Measurements from ENCODE around the gene TIMM44. TPM values are rescaled to one million over a fixed set of nuclear protein-coding genes. Genes with fewer than 3 reads are reported as not detected.

The TIMM44 gene
- total RNA-seq, 1 experiment from 2014 or later = 55.5 TPM

- DNase-seq (ENCODE audit: low spot score) = peak; percentile 36
Observed at GRCh38 chr19:7877249-7877836, 66.1 kb downstream of the TIMM44 start.

Other genes with a start within 250 kb of the TIMM44 start
- gene FCER2, start 241.5 kb downstream of the TIMM44 start, total RNA-seq (2014; rRNA removed; shearing (Covaris generic)) = not detected in 2 replicates
- not detected in 2 replicates for gene CLEC4G, start 211.6 kb downstream of the TIMM44 start, total RNA-seq (2014; rRNA removed; shearing (Covaris generic))
- gene CD209, start 196.1 kb downstream of the TIMM44 start, total RNA-seq (2014; rRNA removed; shearing (Covaris generic)) = not detected in 2 replicates
- gene CLEC4M, start 180.4 kb downstream of the TIMM44 start, total RNA-seq (2014; rRNA removed; shearing (Covaris generic)) = not detected in 2 replicates
- 4.0 and 4.4 TPM in 2 replicates for gene EVI5L, start 113.4 kb downstream of the TIMM44 start, total RNA-seq (2014; rRNA removed; shearing (Covaris generic))
- gene PRR36, start 69.3 kb downstream of the TIMM44 start, total RNA-seq (2014; rRNA removed; shearing (Covaris generic)) = 0.31 and 1.6 TPM in 2 replicates
- 16.6 and 19.8 TPM in 2 replicates for gene LRRC8E, start 55.2 kb downstream of the TIMM44 start, total RNA-seq (2014; rRNA removed; shearing (Covaris generic))
- gene MAP2K7, start 39.8 kb downstream of the TIMM44 start, total RNA-seq (2014; rRNA removed; shearing (Covaris generic)) = 28.8 and 30.8 TPM in 2 replicates
- gene TGFBR3L, start 28.8 kb downstream of the TIMM44 start, total RNA-seq (2014; rRNA removed; shearing (Covaris generic)) = not detected in 2 replicates
- gene SNAPC2, start 23.3 kb downstream of the TIMM44 start, total RNA-seq (2014; rRNA removed; shearing (Covaris generic)) = 17.1 and 18.0 TPM in 2 replicates
- 8.6 and 11.8 TPM in 2 replicates for gene CTXN1, start 17.5 kb downstream of the TIMM44 start, total RNA-seq (2014; rRNA removed; shearing (Covaris generic))
- gene ELAVL1, start 62.0 kb upstream of the TIMM44 start, total RNA-seq (2014; rRNA removed; shearing (Covaris generic)) = 42.3 and 50.8 TPM in 2 replicates
- gene CCL25, start 109.1 kb upstream of the TIMM44 start, total RNA-seq (2014; rRNA removed; shearing (Covaris generic)) = not detected in 2 replicates
- gene FBN3, start 205.9 kb upstream of the TIMM44 start, total RNA-seq (2014; rRNA removed; shearing (Covaris generic)) = not detected in 2 replicates